Renal cortical epithelial cell (primary cell): ENCODE results near the gene UAP1. TPM values are rescaled to one million over a fixed set of nuclear protein-coding genes. Genes with fewer than 3 reads are reported as not detected.
"Not testable (repeated sequence)": the region's sequence is repeated elsewhere in the genome, so short reads cannot be mapped to it uniquely, and the experiment has no call there.

Source experiments
- DNase-seq: peaks from one replicate; pipeline ENCODE4 v3.0.0-alpha.2; 2011; ENCODE audit warnings: low read depth
- total RNA-seq: library from RNA; depleted of rRNA; stranded (reverse); fragments of >200 nt; gene quantifications from 2 replicates; pipeline ENCODE4 v1.2.3, GENCODE V29; 2014

Gene UAP1
- total RNA-seq, 1 donor from 2014 or later: 55.3 TPM

DNA sequence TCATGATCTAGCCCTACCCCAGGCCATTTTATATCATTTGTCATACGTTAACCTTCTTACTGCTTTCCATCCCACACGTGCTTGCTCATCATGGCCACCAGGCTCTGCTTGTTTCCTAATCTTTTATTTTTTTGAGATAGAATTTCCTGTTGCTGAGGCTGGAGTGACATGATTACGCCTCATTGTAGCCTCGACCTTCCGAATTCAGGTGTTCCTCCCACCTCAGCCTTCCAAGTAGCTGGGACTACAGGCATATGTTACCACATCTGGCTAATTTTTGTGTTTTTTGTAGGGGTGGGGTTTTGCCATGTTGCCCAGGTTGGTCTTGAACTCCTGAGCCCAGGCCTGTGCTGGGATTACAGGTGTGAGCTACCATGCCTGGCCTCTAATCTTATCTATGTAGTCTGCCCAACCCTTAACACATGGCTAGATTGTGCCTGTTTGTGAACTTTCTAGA, 3.3 kb downstream of the UAP1 start:
- no peak for DNase-seq

DNA sequence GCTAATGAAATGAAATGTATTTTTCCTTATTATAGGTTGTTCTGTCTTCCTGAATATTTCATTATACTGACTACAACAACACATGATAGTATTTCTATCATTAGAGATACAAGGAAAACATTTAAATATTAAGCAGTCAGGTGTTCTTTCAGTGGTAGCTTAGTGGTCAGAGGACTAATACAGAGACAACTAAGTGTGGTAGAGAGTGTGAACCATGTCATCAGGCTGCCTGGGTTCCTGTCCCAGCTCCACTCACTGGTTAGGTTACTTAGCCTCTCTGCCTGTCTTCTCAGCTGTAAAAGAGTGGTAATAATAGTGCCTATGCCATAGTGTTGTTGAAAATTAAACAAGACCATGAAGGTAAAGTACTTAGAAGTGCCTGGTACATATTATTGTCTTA, 3.9 kb downstream of the UAP1 start:
- DNase-seq: no peak

- DNase-seq: no peak
Observed at GRCh38 chr1:162566870-162567269, 5.3 kb downstream of the UAP1 start.

DNA sequence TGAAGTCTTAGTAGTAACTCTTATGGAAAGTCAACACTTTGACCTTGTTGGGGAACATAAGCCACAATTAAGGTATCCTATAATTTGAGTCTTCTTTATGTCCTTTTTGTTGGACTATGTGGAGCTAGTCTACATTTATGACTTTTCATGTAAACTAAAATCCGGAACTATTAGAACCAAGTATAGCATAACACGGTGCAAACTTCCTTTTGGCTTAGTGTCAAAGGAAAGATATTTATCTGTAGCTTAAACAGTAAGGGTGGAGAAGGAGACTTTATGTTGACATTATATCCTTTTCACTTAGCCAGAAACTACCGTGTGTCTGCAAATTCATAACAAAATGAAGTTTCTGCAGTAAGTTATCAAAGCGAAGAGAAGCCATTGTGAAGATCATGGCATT, 7.3 kb downstream of the UAP1 start:
- DNase-seq: no peak

- DNase-seq: no peak
Observed at GRCh38 chr1:162570718-162571117, 9.2 kb downstream of the UAP1 start.

DNA sequence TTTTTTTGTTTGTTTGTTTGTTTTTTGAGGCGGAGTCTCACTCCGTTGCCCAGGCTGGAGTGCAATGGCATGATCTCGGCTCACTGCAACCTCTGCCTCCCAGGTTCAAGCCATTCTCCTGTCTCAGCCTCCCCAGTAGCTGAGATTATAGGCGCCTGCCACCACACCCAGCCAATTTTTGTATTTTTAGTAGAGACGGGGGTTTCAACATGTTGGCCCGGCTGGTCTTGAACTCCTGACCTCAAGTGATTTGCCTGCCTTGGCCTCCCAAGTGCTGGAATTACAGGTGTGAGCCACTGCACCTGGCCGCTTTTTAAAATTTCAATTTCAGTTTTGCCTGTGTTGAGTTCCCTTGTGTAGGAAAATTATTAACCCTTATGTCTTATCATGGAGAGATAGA, 9.6 kb downstream of the UAP1 start:
- DNase-seq: not testable (repeated sequence)

GRCh38 chr1:162571696-162572095, 10.2 kb downstream of the UAP1 start:
- DNase-seq: no peak

GRCh38 chr1:162573136-162573535, 11.6 kb downstream of the UAP1 start:
- no peak for DNase-seq

GRCh38 chr1:162578071-162578700, 16.7 kb downstream of the UAP1 start:
- no peak for DNase-seq

GRCh38 chr1:162578936-162579335, 17.4 kb downstream of the UAP1 start:
- no peak for DNase-seq

DNA sequence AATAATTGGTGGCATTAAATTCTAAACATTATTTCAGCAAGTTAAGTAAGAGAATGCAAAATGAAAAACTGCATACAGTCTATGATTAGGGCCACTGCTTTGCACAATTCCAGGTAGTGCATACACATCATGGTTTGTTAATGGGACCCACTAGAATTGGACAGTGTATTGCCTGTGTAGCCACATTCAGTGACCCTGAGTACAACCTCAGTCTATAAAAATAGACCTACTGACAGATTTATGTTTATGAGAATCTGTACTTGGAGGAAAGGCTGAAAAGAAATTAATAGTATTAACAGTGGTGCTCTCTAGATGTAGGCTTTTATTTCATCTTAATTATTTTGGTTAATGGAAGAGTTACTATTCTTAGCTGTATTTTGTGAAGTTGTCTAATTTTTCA, 18.8 kb downstream of the UAP1 start:
- DNase-seq: no peak

DNA sequence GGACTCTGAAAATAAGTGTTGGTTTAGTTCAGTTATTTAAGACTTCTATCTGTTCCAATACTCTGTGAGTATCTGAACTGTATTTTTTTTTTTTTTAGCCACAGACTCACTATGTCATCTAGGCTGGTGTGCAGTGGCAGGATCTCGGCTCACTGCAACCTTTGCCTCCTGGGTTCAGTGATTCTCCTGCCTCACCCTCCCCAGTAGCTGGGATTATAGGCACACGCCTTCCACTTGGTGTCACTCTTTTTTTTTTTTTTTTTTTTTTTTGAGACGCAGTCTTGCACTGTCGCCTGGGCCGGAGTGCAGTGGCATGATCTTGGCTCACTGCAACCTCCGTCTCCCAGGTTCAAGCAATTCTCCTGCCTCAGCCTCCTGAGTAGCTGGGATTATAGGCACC, 21.4 kb downstream of the UAP1 start:
- not testable (repeated sequence) for DNase-seq

DNA sequence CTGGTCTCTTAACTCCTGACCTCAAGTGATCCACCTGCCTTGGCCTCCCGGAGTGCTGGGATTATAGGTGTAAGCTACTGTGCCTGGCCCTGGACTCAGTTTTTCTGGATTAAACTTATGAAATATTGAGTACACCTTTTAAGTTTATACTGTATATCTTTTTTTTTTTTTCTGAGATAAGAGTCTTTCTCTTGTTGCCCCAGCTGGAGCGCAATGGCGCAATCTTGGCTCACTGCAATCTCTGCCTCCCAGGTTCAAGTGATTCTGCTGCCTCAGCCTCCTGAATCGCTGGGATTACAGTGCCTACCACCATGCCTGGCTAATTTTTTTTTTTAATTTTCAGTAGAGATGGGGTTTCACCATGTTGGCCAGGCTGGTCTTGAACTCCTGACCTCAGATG, 23.6 kb downstream of the UAP1 start:
- not testable (repeated sequence) for DNase-seq

DNA sequence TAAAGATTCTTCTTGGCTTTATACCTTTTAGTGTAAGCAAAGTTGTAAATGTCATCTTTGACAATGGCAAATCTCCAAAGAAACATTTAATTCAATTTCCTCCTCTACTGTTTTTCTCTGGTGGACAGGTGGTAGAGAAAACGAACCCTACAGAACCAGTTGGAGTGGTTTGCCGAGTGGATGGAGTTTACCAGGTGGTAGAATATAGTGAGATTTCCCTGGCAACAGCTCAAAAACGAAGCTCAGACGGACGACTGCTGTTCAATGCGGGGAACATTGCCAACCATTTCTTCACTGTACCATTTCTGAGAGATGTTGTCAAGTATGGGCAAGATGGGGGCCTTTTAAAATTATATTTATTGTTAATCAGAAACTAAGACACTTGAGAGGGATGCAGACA, 25.8 kb downstream of the UAP1 start:
- no peak for DNase-seq

DNA sequence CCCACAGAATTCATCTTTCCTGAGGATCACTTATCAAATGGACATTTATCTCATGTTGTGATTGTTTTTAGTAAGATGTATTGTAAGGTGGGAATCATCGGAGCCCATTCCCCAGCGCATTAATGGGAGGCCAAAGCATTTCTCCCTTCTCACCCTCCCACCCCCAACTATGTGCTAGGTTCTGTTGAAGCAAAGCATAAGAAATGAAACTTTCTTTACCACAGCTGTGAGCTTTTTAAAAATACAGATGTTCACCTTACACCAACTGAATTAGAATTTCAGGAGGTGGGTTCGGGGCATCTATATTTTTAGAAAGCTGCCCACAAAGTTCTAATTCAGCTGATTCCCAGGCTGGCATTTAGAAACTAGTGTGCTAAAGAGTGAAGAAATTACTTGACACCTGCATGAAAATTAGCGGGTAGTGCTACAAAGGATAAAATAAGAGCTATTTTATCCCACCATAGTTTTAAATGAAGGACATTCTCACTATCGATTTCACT, 26.3 kb downstream of the UAP1 start:
- no peak for DNase-seq

DNA sequence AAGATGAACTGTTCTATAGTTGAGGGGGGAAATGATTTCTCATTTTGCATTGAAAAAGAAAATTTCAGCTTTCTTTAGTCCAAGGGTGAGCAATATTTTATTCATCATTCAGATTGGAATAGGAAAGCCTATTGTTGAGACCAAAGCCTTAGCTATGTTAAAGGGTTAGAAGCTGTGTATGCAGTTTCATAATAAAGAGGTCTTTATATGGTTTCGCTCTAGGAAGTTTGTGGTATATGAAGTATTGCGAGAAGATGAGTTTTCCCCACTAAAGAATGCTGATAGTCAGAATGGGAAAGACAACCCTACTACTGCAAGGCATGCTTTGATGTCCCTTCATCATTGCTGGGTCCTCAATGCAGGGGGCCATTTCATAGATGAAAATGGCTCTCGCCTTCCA, 28.6 kb downstream of the UAP1 start:
- no peak for DNase-seq

GRCh38 chr1:162590686-162591085, 29.2 kb downstream of the UAP1 start:
- no peak for DNase-seq

DNA sequence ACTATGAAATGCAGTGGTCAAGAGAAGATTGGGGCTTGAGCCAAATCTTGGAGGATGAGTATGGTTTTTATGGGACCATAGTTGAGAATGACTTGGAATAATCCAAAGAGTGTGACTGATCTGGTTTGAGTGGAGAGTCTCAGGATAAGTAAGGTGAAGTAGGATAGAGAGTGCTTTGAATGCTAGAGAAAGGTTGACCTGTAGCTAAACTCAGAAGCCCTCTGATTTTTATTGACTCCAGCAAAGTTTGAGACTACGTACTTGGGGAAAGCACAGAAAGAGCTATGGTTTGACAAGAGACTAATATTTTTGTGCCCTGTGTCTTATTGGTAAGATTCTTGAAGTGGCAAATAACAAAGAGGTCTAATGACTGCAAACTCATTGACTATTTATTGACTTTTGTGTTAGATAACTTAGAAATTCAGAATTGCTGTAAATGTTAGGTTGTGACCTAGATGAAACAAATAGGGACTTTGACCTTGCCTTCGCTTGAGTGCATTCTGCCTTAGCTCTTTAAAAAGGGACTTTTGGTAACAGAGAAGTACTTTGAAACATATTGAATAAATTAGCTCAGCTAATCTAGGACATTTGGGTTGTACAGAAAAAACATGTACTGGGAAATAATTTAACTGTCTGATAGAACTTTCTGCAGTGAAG, 35.1 kb downstream of the UAP1 start:
- DNase-seq: peak; percentile 16

DNA sequence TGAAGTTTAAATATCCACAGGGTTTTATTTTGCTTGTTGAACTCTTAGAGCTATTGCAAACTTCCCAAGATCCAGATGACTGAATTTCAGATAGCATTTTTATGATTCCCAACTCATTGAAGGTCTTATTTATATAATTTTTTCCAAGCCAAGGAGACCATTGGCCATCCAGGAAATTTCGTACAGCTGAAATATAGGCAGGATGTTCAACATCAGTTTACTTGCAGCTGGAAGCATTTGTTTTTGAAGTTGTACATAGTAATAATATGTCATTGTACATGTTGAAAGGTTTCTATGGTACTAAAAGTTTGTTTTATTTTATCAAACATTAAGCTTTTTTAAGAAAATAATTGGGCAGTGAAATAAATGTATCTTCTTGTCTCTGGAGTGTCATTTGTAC, 37.9 kb downstream of the UAP1 start:
- no peak for DNase-seq

- not testable (repeated sequence) for DNase-seq
Observed at GRCh38 chr1:162603117-162603516, 41.6 kb downstream of the UAP1 start.

GRCh38 chr1:162605225-162605927, 43.9 kb downstream of the UAP1 start:
- DNase-seq: peak; percentile 93

DNA sequence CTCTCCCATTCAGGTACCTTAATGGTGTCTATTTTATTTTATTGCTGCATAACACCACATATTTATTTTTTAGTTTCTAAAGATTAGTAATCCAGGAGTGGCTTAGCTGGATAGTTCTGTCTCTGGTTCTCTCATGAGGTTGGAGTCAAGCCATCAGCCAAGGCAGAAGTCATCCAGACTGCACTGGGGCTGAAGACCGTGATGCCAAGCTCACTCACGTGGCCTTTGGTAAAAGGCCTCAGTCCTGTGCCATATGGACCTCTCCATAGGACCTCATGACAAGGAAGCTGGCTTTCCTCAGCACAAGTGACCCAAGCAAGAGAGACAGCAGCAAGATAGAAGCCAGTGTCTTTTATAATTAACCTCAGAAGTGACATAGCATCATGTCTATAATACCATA, 47.8 kb downstream of the UAP1 start:
- no peak for DNase-seq
